ENCODE data around the gene DDA1. TPM values are rescaled to one million over a fixed set of nuclear protein-coding genes. Genes with fewer than 3 reads are reported as not detected.
A peak's percentile ranks its signal among the peaks of the same experiment; 100 is the strongest.

Gene DDA1
- total and polyA plus RNA-seq, 9 of the 15 experiments (the other 6 are each of a cell fraction or from before 2014, with no cell fraction given): 1.4 to 83.8 (median 33.8) TPM

GRCh38 chr19:17336872-17337674 is 27.7 kb downstream of the DDA1 start, which contains the start of gene GTPBP3 (continued):
- TF ChIP-seq ZNF780A (CRISPR knock-in tag; IDR thresholded peaks at IDR 0.05) (no peak), IFI16 (CRISPR knock-in tag; IDR thresholded peaks at IDR 0.05) (no peak), EP400 (IDR thresholded peaks at IDR 0.05) (peak; percentile 97), ZNF282 (CRISPR knock-in tag; IDR thresholded peaks at IDR 0.05) (no peak), ZNF140 (CRISPR knock-in tag; IDR thresholded peaks at IDR 0.05) (no peak), ZNF212 (CRISPR knock-in tag; IDR thresholded peaks at IDR 0.05) (no peak), MECOM (CRISPR knock-in tag; IDR thresholded peaks at IDR 0.05) (peak; percentile 67; the same call in 1 of the 2 replicates), PBX2 (CRISPR knock-in tag; IDR thresholded peaks at IDR 0.05; ENCODE audit: low read depth) (no peak), PBX2 (tag; conservative IDR thresholded peaks at IDR 0.05; ENCODE audit: low read depth) (peak; percentile 45; the same call in 1 of the 2 replicates), ZBTB12 (CRISPR knock-in tag; IDR thresholded peaks at IDR 0.05) (peak; percentile 69; the same call in 1 of the 2 replicates), SNRNP70 (optimal IDR thresholded peaks at IDR 0.05; ENCODE audit: low read depth, low read length) (no peak), KHSRP (IDR thresholded peaks at IDR 0.05) (no peak; the same call in 1 of the 2 replicates), RFX7 (CRISPR knock-in tag; IDR thresholded peaks at IDR 0.05) (no peak), CBFB (CRISPR knock-in tag; IDR thresholded peaks at IDR 0.05) (no peak), E2F6 (IDR thresholded peaks at IDR 0.05; ENCODE audit: borderline replicate concordance in 1 of 2, extremely low read depth in 1 of 2, insufficient read depth in 1 of 2, insufficient read length in 1 of 2, low read depth in 1 of 2, low read length in 1 of 2, poor library complexity in 1 of 2, severe bottlenecking in 1 of 2) (peak; percentile 95 to 99), MTA2 (IDR thresholded peaks at IDR 0.05; ENCODE audit: low read depth) (no peak), CBX2 (IDR thresholded peaks at IDR 0.05; ENCODE audit: insufficient read depth, low read length, poor library complexity, severe bottlenecking) (no peak), NR2C2 (CRISPR knock-in tag; IDR thresholded peaks at IDR 0.05) (peak; percentile 61; the same call in 1 of the 2 replicates), NR2C2 (tag; IDR thresholded peaks at IDR 0.05) (peak; percentile 93), OTX1 (CRISPR knock-in tag; IDR thresholded peaks at IDR 0.05) (no peak), SREBF1 (IDR thresholded peaks at IDR 0.05; ENCODE audit: borderline replicate concordance, low read depth, low read length) (no peak; the same call in 1 of the 2 replicates)

Data from K562 (cell line).